Caco-2 (cell line): ENCODE data around the gene MOBP. TPM values are rescaled to one million over a fixed set of nuclear protein-coding genes. Genes with fewer than 3 reads are reported as not detected.

Experiments
- BruUV-seq: library from RNA; stranded (reverse); fragments of 400-500 nt; replicated peaks from 2 replicates; lab custom pipeline; 2021; lab: Mats Ljungman, UMichigan
- CTCF ChIA-PET: fragments of 300-600 bp; sonication (Branson Sonifier 250); formaldehyde crosslinking; loops from one replicate; lab custom pipeline; 2022; ENCODE audit warnings: antibody characterized with exemption; lab: Charles Lee
- POLR2A ChIA-PET: fragments of 300-600 bp; sonication (Branson Sonifier 250); formaldehyde crosslinking; loops from one replicate; lab custom pipeline; 2022; ENCODE audit warnings: antibody characterized with exemption; lab: Charles Lee
- DNase-seq, 2 experiments: peaks; one replicate each; pipeline versions ENCODE4 v3.0.0 to v3.0.0-alpha.2; 2020 to 2022
- H3K27me3 ChIP-seq: replicated peaks from 2 replicates; pipeline ENCODE4 v1.6.0; 2011; ENCODE audit warnings: low read length; ENCODE audit not compliant: control insufficient read depth, insufficient read depth
- H3K36me3 ChIP-seq: 2 replicates; pipeline ENCODE4 v1.5.1; 2011; ENCODE audit warnings: low read length; ENCODE audit not compliant: control insufficient read depth, insufficient read depth
- H3K4me1 ChIP-seq: fragments of 250-450 bp; sonication (Bioruptor Pico); 2 replicates; pipeline ENCODE4 v1.5.1; 2020; ENCODE audit warnings: mild to moderate bottlenecking
- H3K4me3 ChIP-seq: 2 replicates; pipeline ENCODE4 v1.5.1; 2011; ENCODE audit warnings: low read depth, mild to moderate bottlenecking, control low read depth, low read length
- H3K9me3 ChIP-seq: fragments of 250-450 bp; sonication (Bioruptor Pico); 2 replicates; pipeline ENCODE4 v1.5.1; 2020; ENCODE audit warnings: mild to moderate bottlenecking, moderate library complexity
- H3K27ac Mint-ChIP-seq: one replicate; pipeline ENCODE4 v1.8.0; 2022; ENCODE audit warnings: mixed read lengths; ENCODE audit not compliant: unreplicated experiment
- H3K27me3 Mint-ChIP-seq: one replicate; pipeline ENCODE4 v1.8.0; 2022; ENCODE audit warnings: mixed read lengths; ENCODE audit not compliant: insufficient read depth, unreplicated experiment
- H3K36me3 Mint-ChIP-seq: one replicate; pipeline ENCODE4 v1.8.0; 2022; ENCODE audit warnings: mild to moderate bottlenecking, mixed read lengths; ENCODE audit not compliant: insufficient read depth, unreplicated experiment
- H3K4me1 Mint-ChIP-seq: one replicate; pipeline ENCODE4 v1.8.0; 2022; ENCODE audit warnings: low read depth, mixed read lengths; ENCODE audit not compliant: unreplicated experiment
- H3K4me3 Mint-ChIP-seq: one replicate; pipeline ENCODE4 v1.8.0; 2022; ENCODE audit warnings: mild to moderate bottlenecking, moderate library complexity, mixed read lengths; ENCODE audit not compliant: unreplicated experiment
- H3K9me3 Mint-ChIP-seq: one replicate; pipeline ENCODE4 v1.8.0; 2022; ENCODE audit warnings: mixed read lengths; ENCODE audit not compliant: unreplicated experiment
- intact Hi-C: fragments of 100-400 bp; cut with micrococcal nuclease; formaldehyde crosslinking; loops from one replicate; pipeline ENCODE4 v1.10.0; 2022; ENCODE audit not compliant: unreplicated experiment
- total RNA-seq: library from RNA; stranded (reverse); gene quantifications from 2 replicates; pipeline ENCODE4 v1.2.3, GENCODE V29; 2022
- TF ChIP-seq, protein P1 (sequence below), 2 experiments: fragments of 200-600 bp in 1 of 2; IDR thresholded peaks; 1 replicate in 1 of 2; 2 replicates in 1 of 2; pipeline versions ENCODE4 v1.5.1 to v1.8.0; 2011 to 2022; ENCODE audit warnings: antibody characterized with exemption in 1 of 2, control low read depth in 1 of 2, inconsistent platforms in 1 of 2, low read depth in 1 of 2, low read length in 1 of 2, mild to moderate bottlenecking in 1 of 2, moderate library complexity in 1 of 2; ENCODE audit not compliant: insufficient read depth in 1 of 2, severe bottlenecking in 1 of 2, unreplicated experiment in 1 of 2

MOBP gene
- total RNA-seq, 1 experiment from 2014 or later, result 0.27 TPM

DNA sequence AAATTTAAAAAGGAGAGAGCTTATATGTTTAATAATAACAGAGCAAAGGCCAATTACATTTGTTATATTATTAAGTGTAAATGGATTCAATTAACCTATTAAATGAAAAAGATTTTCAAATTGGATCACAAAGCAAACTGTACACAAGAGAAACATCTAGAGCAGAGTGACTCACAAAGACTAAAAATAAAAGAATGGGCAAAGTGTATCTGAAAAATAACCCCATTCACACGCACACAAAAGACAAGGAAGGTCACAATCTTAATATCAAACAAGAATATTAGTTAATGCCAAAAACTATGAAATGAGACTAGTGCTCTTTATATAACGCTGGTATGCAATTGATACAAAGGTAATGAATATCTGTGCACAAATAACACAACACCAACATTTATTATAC, 65.7 kb downstream of the MOBP start:
- intact Hi-C loops, result no loop called here
- BruUV-seq, result no TSS peak
- Histone ChIP-seq H3K27me3 (no peaks in the 10 kb centered on the region; the same call in 1 of the 2 replicates), H3K36me3 (no peaks in the 10 kb centered on the region), H3K9me3 (no peaks in the 10 kb centered on the region), H3K4me3 (no peak overlapping the region), H3K4me1 (no peaks in the 10 kb centered on the region)
- no peaks in the 10 kb centered on the region for H3K36me3 Mint-ChIP-seq
- no peaks in the 10 kb centered on the region for H3K4me1 Mint-ChIP-seq
- H3K27me3 Mint-ChIP-seq, result peaks cover 14% of the 10 kb centered on the region
- TF ChIP-seq, protein P1, sequence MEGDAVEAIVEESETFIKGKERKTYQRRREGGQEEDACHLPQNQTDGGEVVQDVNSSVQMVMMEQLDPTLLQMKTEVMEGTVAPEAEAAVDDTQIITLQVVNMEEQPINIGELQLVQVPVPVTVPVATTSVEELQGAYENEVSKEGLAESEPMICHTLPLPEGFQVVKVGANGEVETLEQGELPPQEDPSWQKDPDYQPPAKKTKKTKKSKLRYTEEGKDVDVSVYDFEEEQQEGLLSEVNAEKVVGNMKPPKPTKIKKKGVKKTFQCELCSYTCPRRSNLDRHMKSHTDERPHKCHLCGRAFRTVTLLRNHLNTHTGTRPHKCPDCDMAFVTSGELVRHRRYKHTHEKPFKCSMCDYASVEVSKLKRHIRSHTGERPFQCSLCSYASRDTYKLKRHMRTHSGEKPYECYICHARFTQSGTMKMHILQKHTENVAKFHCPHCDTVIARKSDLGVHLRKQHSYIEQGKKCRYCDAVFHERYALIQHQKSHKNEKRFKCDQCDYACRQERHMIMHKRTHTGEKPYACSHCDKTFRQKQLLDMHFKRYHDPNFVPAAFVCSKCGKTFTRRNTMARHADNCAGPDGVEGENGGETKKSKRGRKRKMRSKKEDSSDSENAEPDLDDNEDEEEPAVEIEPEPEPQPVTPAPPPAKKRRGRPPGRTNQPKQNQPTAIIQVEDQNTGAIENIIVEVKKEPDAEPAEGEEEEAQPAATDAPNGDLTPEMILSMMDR (IDR thresholded peaks at IDR 0.05; ENCODE audit: insufficient read depth in 1 of 2, low read depth in 1 of 2, low read length in 1 of 2, severe bottlenecking in 1 of 2, unreplicated experiment in 1 of 2), result no peak
- ChIA-PET POLR2A (no interaction called here), CTCF (no interaction called here)
- no peak overlapping the region for H3K27ac Mint-ChIP-seq
- no peak for DNase-seq
- H3K4me3 Mint-ChIP-seq, result no peak overlapping the region
- H3K9me3 Mint-ChIP-seq, result no peaks in the 10 kb centered on the region

DNA sequence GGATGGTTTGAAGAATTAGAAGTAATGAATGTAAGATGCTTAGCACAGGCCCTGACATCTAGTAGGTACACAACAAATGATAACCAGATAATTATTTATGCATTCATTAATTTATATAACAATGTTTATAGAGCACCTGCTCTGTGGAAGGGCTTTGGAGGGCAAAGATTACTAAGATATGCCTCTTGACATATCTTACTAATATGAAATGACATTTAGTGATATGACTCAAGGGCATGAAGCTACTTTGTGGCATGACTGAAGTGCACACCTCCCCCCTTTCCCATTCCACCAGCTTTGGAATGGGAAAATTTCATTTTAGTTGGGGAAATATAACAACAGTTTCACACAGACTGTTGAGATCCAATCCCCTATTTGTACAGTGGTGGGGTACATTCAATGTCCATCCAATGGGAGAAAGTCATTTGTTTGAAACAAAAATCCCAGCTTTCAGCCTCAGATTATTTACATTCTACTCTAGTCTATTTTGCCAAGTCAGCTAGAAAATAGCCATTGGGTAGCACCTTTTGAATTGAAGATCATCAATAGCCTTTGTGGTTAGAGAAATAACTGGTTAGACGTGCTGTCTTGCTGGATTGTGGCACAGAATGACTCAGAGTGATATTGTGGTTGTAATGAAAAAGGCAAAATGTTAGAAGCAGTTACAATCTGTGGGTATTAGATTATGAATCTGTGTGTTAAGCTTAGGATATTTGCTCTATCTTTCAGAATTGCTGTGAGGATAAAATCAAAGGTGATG, 72.9 kb downstream of the MOBP start:
- H3K4me1 ChIP-seq, result no peaks in the 10 kb centered on the region
- TF ChIP-seq, protein P1 (IDR thresholded peaks at IDR 0.05; ENCODE audit: insufficient read depth in 1 of 2, low read depth in 1 of 2, low read length in 1 of 2, severe bottlenecking in 1 of 2, unreplicated experiment in 1 of 2), result no peak
- H3K36me3 ChIP-seq, result no peaks in the 10 kb centered on the region
- no peak for DNase-seq
- intact Hi-C loops, result loop anchor here (2.0 kb wide), 1 partner anchor 638 kb away; no protein-coding TSS in a partner anchor
- Mint-ChIP-seq H3K4me3 (no peak overlapping the region), H3K9me3 (no peaks in the 10 kb centered on the region), H3K27me3 (peaks cover 12% of the 10 kb centered on the region), H3K4me1 (no peaks in the 10 kb centered on the region), H3K36me3 (no peaks in the 10 kb centered on the region), H3K27ac (no peak overlapping the region)
- POLR2A ChIA-PET, result no interaction called here
- CTCF ChIA-PET, result no interaction called here
- no peaks in the 10 kb centered on the region for H3K27me3 ChIP-seq
- H3K4me3 ChIP-seq, result no peak overlapping the region
- no peaks in the 10 kb centered on the region for H3K9me3 ChIP-seq
- BruUV-seq, result no TSS peak

DNA sequence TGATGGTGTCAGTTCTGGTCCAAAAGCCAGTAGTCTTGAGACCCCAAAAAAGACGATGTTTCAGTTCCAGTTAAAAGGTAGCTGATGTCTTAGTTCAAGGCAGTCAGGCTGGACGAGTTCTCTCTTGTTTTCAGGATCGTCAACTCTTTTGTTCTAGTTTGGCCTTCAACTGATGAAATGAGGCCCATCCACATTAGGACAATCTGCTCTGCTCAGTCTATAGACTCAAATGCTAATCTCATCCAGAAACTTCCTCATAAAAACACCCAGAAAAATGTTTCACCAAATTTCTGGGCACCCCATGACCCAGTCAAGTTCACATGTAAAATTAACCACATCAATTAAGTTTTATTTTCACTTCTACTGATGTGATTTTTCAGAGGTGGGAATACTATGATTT, 74.0 kb downstream of the MOBP start:
- H3K4me3 ChIP-seq, result no peak overlapping the region
- no peaks in the 10 kb centered on the region for H3K9me3 Mint-ChIP-seq
- no peak overlapping the region for H3K4me3 Mint-ChIP-seq
- no peaks in the 10 kb centered on the region for H3K36me3 ChIP-seq
- no peaks in the 10 kb centered on the region for H3K9me3 ChIP-seq
- no peak overlapping the region for H3K27ac Mint-ChIP-seq
- H3K4me1 Mint-ChIP-seq, result no peaks in the 10 kb centered on the region
- H3K27me3 Mint-ChIP-seq, result peaks cover 7% of the 10 kb centered on the region
- no TSS peak for BruUV-seq
- no peaks in the 10 kb centered on the region for H3K4me1 ChIP-seq
- no peaks in the 10 kb centered on the region for H3K27me3 ChIP-seq
- no peak for DNase-seq
- intact Hi-C loops, result loop anchor here (2.0 kb wide), 1 partner anchor 637 kb away; no protein-coding TSS in a partner anchor
- POLR2A ChIA-PET, result no interaction called here
- CTCF ChIA-PET, result no interaction called here
- TF ChIP-seq, protein P1 (IDR thresholded peaks at IDR 0.05; ENCODE audit: insufficient read depth in 1 of 2, low read depth in 1 of 2, low read length in 1 of 2, severe bottlenecking in 1 of 2, unreplicated experiment in 1 of 2), result no peak
- no peaks in the 10 kb centered on the region for H3K36me3 Mint-ChIP-seq
